T-helper 2 cell (primary cell): ENCODE results near the gene CTXN1.
A peak's percentile ranks its signal among the peaks of the same experiment; 100 is the strongest.
"Not testable (repeated sequence)": the region's sequence is repeated elsewhere in the genome, so short reads cannot be mapped to it uniquely, and the experiment has no call there.

Experiments used
- DNase-seq, 5 experiments: peaks; one replicate each; pipeline versions ENCODE4 v3.0.0 to v3.0.0-alpha.2; 2012 to 2022
- total RNA-seq, 2 donors: gene quantifications; one replicate each; lab custom pipeline; 2026; lab: John Stamatoyannopoulos, UW

CTXN1 gene
- total RNA-seq = 0 to 0.27 reads per million in 2 donors

DNA sequence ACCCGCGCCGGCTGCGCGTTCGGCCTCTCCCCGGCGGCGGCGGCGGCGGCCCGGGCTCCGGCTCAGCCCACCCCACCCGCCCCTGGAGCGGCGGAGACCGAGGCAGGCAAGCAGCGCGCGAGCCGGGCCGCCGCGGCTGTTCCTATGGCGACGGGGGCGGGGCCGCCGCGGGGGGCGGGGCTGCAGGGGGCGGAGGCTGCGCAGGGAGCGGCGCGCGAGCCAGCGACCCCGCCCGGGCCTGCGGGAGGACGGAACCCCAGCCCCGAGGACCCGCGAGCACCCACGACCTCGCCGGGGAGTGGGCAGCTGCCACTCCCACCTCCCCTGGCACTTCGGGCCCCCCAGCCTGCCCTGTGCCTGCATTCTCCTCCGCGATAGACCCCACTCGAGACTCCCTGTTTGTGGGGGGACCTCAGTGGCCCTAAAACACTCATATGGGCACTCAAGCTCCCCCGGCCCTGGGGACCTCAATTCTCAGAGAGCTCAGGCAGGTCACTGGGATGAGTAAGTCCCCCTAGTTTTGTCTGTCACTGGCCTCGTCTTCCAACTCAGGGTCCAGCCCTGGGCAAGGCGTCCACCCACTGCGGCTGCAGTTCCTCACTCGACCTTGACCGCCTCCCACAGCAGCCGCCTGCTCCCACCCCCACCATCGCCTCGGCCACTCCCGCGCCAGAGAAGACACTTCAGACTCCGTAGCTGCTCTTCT lies at the start of gene CTXN1:
CTXN1 (minus strand) TSS at position 115 of the 706 bp plus-strand sequence. CDS start 597 bp downstream, outside the sequence.
- DNase-seq = peak; percentile 59 to 72 (median 66)

DNA sequence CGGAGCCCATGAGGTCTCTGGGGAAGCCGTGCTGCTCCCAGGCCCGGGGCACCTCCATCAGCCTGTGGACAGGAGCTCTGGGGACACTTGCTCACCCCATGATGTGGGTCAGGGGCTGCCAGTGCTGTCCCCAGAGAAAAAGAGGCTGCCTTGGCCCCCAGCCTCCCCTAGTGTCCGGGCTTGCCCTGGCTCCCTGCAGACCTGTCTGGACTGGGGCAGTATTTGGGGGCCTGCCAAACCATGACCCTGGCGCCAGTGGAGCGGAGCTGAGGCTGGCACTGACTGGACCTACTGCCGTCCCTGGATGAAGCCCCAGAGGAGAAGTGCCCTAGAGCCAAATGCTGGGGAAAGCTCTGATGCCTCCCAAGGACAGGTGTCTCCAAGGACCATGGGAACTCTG lies 49.1 kb upstream of the CTXN1 start:
- no peak for DNase-seq

DNA sequence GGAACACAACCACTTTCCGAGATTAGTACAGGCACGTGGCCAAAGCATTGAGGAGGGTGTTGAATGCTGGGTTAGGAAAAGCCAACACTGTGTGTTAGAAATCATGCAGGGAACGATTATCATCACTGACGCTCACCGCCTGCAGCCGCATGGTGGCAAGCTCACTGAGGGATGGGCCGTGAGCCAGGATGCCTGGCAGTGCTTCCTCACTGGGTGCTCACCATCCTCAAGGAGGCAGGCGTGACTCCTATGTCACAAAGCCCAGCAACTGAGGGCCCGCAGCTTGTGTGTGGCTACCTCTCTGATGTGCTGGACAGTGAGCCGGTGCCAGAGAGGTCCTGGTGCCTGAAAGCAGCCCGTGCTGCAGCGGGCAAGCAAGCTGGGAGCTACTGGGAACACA lies 47.9 kb upstream of the CTXN1 start:
- DNase-seq = no peak

DNA sequence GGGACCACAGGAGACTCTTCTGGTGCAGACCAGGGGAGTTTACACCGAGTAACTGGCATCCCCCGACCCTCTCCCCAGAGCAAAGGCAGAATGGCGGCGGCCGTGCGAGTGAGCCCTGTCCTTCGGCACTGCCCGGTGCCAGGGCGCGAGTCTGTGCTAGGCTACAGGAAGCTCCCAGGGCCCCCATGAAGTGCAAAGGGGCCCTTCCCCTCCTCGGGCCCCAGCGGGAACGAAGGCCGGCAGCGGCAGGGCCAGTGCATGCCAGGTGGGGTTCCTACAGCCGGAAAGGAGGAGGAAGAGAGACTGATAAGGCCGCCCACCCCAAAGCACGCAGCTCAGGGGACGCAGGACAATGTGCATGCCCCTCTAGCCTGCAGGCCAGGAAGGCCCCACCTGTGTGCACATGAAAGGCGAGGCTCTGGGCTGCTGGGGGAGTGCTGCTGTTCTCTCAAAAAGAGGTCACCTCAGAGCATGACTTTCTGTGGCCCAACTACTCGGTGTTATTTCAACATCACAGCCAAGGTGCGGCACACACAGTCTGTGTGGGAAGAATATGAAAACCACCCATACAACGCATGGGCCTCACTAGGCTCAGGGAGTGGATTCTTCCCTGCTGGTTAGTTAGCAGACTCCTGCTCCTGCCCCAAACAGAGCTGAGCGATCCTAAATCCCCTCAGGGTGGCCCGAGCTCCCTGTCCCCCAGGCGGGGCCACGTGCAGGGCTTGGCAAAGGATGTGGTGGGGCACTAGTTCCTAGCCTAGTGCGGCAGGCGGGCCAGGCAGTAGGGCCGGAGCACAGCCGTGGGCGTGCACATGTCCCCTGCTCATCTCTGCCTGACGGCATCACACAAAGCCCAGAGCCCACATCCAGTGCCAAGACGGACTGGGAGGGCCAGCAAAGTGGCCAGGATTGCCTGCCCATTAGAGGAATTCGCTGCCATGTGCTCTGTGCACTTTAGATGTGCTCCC lies 45.9 kb upstream of the CTXN1 start:
- no peak for DNase-seq

DNA sequence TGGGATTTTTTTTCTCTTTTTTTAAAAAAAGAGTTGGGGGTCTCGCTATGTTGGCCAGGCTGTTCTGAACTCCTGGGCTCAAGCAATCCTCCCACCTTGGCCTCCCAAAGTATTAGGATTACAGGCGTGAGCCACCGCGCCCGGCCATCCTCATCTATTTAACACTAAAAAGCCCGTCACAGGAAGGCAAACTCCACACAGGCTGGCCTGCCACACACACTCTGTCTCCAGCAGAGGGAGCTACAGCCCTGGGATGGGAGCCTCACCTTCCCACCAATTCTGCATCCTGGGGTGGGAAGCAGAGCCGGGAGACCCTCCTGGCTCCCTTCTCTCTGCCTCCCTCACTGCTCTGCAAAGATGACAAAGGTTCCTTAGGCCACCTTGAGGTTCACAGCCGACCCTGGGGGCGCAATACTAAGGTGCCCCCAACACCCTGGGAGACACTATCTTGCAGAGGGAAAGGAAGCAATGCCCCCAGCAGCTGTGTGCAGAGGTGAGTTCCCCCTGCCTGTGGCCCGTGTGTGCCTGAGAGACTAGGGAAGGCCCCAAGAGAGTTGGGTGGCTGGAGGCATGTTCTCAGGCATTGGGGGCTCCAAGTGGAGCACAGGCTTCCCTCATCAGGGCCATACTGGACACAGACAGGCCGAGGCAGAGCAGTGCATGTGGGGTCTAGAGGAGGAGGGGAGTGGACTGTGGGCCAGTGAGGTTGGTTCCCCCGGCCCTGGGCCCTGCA lies 44.9 kb upstream of the CTXN1 start:
- DNase-seq = no peak

DNA sequence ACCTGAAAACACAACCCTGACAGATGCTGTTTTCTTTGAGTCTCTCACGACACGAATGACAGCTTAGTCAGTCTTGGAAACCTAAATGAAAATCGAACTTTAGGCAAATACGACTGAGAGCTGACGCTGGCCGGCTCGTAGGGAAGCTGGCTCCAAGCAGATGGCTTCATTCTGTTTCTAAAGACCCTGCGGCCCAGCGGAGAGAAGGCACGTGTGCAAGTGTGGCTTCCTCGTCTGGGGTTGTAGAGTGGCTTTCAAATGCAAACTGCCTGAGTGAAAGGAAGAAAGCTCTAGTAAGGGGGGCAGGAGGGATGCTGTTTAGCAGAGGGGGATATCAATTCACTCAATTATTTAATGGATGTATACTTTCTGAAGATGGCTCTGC lies 43.6 kb upstream of the CTXN1 start:
- no peak for DNase-seq

DNA sequence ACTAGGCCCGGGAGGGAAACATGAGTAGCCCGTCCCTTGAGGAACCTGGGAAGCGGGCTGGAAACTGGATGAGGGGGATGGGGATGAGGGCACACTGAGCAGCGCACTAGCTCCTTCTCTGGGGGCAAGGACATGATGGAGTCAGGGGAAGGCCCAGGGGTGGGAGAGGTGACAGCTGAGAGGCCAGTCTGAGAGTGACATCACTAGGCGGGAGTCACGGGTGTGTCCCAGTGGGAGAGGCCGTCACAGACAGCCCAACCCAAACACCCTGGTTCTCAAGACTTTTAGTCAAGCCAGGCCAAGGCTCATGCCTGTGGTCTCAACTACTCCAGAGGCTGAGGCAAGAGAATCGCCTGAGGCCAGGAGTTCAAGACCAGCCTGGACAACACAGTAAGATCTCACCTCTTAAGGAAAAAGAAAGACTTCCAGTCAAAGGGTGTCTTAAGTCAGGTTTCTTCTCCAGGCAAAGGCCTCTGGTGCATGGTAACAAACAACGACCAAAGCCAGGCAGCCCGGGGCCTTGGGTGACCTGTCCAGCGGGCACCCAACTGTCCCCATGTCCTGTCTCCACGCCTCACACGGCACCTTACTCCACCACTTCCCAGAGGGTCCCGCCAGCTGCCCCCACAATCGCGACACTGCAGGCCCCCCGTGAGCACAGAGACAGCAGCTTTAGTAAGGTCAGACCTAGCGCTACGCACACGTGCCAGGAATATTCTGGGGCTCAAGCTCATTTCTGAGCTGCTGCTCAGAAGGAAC lies 43.0 kb upstream of the CTXN1 start:
- DNase-seq = no peak

DNA sequence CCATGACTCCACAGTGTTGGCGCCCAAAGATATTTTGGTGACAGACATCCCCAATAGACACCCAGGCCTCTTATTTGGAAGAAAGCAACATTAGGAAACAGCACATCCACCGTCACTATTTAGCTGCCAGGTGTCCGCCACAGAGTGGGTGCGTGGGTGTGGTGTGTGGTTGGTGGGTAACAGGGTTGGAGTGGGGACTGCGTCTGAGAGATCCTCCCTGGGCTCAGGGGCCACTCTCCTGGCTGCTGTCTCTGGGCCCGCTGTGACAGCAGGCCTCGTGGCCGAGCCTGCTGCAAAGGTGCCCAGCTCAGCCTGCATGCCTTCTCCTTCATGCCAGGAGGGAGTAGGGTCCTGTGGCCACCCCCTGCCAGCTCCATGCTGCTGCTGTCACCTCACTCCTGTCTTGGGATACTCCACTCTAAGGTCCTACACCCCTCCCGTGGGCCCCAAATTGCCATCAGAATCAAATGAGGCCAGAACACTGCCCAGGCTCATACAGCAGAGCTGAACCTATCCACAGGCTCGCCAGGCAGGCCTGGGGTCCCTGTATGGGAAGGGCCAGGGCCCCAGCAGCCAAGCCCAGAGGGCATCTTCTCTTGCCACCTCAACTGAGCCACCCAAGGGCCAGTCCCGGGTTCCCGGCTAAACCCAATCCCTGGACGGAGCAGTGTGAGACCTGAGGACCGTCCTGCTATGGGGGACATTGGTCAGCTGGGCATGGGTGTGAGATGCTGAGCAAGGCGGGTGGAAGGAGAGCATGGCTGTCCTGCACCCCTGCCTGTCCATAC lies 42.3 kb upstream of the CTXN1 start:
- no peak for DNase-seq

DNA sequence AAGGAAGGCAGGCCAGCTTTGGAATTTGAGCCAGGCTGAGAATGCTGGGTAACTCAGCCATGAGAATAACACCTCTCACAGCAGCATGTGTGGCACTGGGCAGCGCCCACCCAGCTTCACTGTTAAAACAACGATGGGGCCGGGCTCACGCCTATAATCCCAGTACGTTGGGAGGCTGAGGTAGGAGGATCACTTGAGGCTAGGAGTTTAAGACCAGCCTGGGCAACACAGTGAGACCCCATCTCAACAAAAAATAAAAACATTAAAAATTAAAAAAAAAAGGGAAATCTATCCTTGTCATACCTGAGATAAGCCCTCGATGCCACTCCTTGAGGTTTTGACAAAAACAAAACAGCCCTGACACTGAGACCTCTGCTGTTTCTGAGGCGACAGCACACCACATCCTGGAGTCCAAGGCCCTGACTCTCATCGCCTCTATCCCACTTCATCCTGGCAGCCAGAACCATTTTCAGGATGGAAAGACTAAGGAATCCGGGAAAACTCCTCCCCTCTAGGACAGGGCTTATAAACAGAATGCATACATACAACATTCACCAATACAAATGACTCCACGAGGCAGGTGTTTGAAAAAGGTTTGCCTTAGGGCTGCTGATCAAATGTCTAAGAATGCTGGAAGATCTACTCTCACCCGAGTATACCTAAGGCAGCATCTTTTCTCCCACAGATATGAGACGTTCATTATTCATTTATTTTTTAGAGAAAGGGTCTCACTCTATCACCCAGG lies 40.2 kb upstream of the CTXN1 start:
- DNase-seq = no peak

DNA sequence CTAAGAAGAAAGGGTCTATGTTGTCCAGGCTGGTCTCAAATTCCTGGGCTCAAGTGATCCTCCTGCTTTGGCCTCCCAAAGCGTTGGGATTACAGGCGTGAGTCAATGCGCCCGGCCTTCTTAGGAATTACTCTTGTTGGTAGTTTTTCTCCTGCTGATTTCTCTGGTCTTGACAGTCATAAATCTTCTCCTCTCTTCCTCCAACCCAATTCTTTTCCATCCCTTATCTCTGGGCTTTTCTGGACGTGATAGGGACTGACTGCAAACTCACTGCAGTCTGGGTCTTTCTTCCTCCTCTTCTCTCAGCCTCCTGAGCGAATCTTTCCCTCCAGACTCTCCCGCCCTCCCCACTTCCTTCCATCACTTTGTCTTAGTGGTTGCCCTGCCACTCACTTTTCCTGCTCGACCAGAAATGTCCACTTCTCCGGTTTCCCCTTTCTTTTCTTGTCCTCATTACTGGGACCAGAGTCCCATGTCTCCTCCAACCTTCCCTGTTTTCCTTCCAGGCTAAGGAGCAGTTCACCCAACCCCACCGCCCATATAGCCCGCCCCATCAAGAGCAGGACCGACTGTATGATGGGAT lies 39.4 kb upstream of the CTXN1 start:
- no peak for DNase-seq

DNA sequence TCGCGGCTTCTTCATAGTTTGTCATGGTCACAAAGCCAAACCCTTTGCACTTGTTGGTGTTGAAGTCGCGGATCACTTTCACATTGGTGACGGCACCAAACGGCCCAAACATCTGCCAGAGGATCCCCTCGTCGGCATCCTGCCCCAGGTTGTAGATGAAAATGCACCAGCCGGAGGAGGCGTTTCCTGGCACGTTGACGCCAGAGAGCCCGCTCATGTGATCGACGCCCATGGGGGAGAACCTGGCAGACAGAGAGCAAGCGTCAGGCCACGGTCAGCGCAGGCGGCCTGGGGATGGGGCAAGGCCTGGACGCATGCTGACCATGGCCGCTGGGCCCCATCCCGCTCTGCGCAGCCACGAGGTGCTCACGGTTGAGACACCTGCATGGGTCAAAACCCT lies 37.6 kb upstream of the CTXN1 start:
- no peak for DNase-seq

DNA sequence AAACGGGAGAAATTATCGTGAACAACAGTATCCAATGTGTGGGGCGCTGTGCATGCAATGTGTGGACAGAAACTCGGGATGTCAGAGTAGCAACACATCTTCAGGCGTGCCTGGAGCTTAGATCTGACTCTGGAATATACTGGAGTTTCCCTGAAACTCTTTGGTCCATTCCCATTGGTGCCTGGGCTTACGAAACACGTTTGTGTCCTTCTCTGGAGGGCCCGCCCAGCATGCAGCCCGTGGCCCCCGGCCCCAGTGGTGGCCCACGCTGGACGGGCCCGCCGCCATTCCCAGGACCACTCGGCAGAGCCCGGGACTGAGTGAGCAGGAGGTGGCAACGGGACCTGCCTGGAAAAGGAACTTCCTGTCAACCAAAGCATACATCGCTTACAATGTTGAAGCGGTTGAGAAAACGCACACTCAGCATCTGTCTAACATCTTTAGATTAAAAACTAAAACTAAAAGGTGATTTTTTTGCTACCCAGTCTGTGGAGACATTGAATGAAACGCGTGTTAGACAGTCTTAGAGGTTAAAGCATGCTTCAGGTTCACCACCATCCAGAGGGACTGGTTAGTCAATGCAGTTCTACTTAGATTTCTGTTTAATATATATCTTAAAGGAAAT lies 36.8 kb upstream of the CTXN1 start:
- DNase-seq = no peak

DNA sequence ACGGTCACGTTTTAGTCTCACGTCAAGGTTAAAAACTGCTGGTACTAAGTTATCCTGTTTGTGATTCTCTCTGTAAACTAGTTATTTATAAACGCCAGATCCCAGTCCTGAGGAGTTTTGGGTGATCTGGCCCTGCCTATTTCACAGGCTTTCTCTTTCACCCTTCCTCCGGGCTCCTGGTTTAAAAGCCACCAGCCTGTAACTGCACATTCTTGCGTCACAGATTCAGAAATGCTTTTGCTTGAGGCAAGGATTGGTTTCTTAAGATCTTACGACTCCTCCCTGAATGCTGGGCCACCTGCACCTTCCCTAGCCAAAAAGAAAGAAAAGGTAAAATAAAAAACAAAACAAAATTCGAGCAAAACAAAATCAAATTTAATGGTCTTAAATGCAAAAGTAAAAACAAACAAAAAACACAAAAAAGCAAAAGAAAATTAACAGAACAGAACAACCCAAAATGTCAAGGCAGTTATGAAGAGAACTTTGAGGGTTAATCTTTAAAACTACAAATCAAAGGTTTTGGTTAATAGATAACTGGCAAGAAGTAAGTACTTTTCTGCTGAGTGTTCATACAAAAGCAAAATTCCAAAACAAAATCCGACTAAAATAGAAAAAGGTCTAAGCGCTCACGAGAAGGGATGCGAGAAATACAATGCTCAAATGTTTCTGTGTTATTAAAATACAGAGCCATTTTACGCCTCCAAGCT lies 36.1 kb upstream of the CTXN1 start:
- DNase-seq = no peak

DNA sequence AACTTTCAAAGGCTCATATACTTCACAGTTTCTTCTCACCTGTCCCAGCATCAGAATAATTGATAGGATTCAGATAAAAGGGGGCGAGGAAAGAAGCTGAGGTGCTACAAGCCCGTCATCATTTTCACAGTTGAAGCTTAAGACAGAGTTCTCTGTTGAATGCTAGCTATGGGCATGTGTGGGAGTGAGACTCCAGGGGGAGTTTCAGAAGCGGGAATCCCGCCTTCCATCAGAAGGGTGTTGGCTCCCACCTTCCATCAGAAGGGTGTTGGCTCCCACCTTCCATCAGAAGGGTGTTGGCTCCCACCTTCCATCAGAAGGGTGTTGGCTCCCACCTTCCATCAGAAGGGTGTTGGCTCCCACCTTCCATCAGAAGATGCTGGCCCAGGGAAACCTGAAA lies 35.1 kb upstream of the CTXN1 start:
- DNase-seq = not testable (repeated sequence)

DNA sequence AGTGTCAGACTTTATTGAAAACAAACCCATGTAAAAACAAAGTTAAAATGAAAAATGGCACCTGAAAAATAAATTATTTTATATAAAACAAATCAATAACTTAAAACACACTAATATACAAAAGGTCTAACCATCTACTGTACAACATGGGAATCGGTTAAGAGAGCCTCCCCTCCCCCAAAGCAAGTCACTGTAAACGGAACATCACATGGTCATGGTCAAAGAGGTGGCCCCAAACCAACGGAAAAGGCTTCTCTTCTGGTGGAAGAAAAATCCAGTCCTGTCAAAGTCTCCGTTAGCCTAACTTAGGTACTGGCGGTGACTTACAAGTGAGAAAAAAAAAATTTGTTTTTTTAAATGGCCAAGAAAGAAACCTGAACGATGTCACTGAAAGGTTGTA lies 33.3 kb upstream of the CTXN1 start:
- DNase-seq = no peak

DNA sequence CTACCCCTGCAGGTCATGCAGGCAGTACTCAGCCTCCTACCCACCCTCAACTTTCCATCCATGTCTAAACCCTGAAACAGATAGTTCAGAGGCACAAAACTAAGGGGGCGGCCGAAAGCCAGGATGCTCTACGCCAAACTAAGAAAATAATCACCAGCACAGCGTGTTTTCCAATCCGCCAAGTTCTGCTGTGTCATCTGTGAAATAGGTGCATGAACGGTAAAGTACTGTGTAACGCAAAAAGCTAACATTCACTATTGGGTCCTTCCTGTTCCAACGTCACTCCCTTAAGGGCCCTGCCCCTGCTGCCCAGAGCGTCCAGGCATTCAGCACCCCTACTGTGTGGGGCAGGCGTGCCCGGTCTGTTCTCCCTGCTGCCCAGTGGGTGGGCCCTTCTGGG lies 29.8 kb upstream of the CTXN1 start:
- DNase-seq = no peak

DNA sequence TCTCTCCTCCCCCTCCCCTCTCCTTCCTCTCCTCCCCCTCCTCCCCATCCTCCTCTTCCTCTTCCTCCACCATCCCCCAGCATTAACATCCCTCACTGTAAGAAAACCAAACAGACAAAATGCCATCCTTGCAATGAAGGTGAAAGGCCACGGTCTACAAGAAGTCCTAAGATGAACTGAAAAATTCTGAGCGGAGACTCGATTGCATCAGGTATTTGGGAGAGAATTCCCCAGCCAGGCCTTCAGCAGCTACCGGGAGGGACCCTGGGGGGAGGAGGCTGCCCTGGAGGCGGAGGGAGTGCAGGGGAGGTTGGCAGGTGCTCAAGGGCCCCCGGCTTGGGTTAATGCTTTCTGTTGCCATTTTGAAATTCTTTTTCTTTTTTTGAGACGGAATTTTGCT lies 27.6 kb upstream of the CTXN1 start:
- DNase-seq = no peak

DNA sequence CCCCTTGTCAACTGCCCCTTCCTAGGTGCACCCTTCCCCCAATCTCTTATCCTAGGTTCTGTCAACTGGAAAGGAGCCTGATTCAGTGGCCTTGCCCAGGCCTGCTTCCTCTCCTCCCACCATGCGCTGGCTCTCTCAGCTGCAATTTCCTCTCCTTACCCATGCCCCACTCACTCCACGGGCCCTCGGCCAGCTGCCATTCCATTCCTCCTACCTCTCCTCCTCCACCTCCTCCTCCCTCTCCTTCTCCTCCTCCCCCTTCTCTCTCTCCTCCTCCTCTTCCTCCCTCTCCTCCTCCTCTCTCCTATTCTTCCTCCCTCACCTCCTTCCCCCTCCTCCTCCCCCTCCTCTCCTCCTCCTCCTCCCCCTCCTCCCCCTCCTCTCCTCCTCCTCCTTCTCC lies 27.1 kb upstream of the CTXN1 start:
- DNase-seq = no peak

DNA sequence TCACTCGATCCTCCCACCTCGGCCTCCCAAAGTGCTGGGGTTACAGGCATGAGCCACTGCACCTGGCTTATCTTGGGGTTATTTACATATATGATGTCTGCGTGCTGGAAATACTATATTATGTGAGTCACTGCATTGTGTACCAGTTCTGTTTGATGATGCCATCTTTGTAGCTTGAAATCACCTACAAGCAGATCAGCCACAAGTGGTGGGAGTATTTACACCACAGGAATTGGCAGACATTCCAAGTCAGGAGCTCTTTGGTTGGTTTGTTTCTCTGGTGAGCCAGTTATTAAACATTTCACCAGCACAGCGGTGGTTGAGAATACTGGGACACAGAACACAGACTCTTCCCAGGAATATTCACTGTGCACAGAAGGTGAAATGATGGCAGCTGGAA lies 22.0 kb upstream of the CTXN1 start:
- no peak for DNase-seq
